Measurements from ENCODE around the gene STOML3.

DNA sequence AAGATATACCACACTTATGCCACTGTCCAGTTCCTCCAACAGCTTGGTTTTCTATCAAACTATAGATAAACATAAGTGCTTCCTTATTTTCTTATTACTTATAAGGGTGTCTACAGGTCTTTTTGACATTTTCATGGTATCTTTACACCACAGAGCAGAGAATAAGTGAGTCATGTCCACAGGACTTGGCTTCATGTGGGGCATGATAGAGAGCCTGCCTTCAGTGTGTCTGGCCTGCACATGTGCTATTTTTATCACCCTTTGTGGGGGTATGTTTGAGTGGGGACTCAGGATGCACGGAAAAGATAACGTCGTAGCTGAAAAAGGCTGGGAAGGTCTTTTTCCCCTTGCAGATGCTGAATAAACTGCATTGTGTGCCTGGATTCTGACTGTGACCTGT is 8.1 kb upstream of the STOML3 start:
- TF ChIP-seq, protein P1, sequence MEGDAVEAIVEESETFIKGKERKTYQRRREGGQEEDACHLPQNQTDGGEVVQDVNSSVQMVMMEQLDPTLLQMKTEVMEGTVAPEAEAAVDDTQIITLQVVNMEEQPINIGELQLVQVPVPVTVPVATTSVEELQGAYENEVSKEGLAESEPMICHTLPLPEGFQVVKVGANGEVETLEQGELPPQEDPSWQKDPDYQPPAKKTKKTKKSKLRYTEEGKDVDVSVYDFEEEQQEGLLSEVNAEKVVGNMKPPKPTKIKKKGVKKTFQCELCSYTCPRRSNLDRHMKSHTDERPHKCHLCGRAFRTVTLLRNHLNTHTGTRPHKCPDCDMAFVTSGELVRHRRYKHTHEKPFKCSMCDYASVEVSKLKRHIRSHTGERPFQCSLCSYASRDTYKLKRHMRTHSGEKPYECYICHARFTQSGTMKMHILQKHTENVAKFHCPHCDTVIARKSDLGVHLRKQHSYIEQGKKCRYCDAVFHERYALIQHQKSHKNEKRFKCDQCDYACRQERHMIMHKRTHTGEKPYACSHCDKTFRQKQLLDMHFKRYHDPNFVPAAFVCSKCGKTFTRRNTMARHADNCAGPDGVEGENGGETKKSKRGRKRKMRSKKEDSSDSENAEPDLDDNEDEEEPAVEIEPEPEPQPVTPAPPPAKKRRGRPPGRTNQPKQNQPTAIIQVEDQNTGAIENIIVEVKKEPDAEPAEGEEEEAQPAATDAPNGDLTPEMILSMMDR (IDR thresholded peaks at IDR 0.05), result no peak
- TF ChIP-seq POLR2A (IDR thresholded peaks at IDR 0.05), result no peak
- no peak for TF ChIP-seq POLR2AphosphoS5 (IDR thresholded peaks at IDR 0.05; ENCODE audit: insufficient read depth in 1 of 2, low read depth in 1 of 2)
